HepG2 (cell line): ENCODE measurements around the gene NAB2. TPM values are rescaled to one million over a fixed set of nuclear protein-coding genes. Genes with fewer than 3 reads are reported as not detected.

Source experiments
- ATAC-seq: fragments of 200-7000 bp; cut with Tn5 transposase; 3 replicates; pipeline ENCODE4 v1.9.1; 2020; ENCODE audit warnings: mild to moderate bottlenecking, moderate library complexity
- BruUV-seq: library from RNA; stranded (reverse); fragments of 400-500 nt; replicated peaks from 2 replicates; lab custom pipeline; 2021; lab: Mats Ljungman, UMichigan
- CTCF ChIA-PET: fragments of 300-600 bp; formaldehyde crosslinking; extraction: SDS; loops from one replicate; lab custom pipeline; 2021; ENCODE audit warnings: low total read pairs, inconsistent platforms, low intra/inter-chr PET ratio; lab: Yijun Ruan, JAX
- POLR2A ChIA-PET: fragments of 350-600 bp; sonication (Branson Sonifier 250); formaldehyde crosslinking; loops from one replicate; lab custom pipeline; 2020; ENCODE audit warnings: antibody characterized with exemption, inconsistent platforms; lab: Yijun Ruan, JAX
- DNase-seq: peaks from one replicate; pipeline ENCODE4 v3.0.0-alpha.2; 2015; ENCODE audit warnings: low spot score
- FAIRE-seq: peaks from 3 replicates; lab custom pipeline; 2011; peaks lifted over from hg19 to GRCh38; lab: Jason Lieb, UNC
- H2AFZ ChIP-seq: one replicate; pipeline ENCODE4 v1.6.1; 2011; ENCODE audit warnings: low read length, inconsistent platforms
- H3K27ac ChIP-seq: fragments of 300-600 bp; 3 replicates; pipeline ENCODE4 v1.8.0; 2011; ENCODE audit warnings: mixed run types, mild to moderate bottlenecking, mixed read lengths, low read length, inconsistent platforms; ENCODE audit not compliant: insufficient read depth; ENCODE audit errors: extremely low read length
- H3K27me3 ChIP-seq, 2 experiments: fragments of 200-600 bp in 1 of 2; 2 replicates in 1 of 2; 3 replicates in 1 of 2; pipeline versions ENCODE4 v1.6.0 to v1.8.0; 2011; ENCODE audit warnings: low read length in 2 of 2, mild to moderate bottlenecking in 2 of 2, moderate library complexity in 2 of 2, inconsistent platforms in 1 of 2; ENCODE audit not compliant: insufficient read depth in 2 of 2, control insufficient read depth in 1 of 2
- H3K36me3 ChIP-seq, 2 experiments: fragments of 200-600 bp in 1 of 2; replicated peaks in 1 of 2; 2 replicates in 1 of 2; 3 replicates in 1 of 2; pipeline versions ENCODE4 v1.5.1 to v1.8.0; 2011; ENCODE audit warnings: low read length in 2 of 2, inconsistent platforms in 1 of 2; ENCODE audit not compliant: insufficient read depth in 2 of 2, control insufficient read depth in 1 of 2
- H3K4me1 ChIP-seq: 2 replicates; pipeline ENCODE4 v1.5.1; 2012; ENCODE audit warnings: low read length, inconsistent platforms; ENCODE audit not compliant: insufficient read depth
- H3K4me2 ChIP-seq: 2 replicates; pipeline ENCODE4 v1.6.0; 2011; ENCODE audit warnings: low read depth, low read length, inconsistent platforms
- H3K4me3 ChIP-seq, 3 experiments: fragments of 200-600 bp in 1 of 3; sonication (generic), shearing (Covaris generic) in 1 of 3; replicated peaks in 1 of 3; 2 replicates each; pipeline ENCODE4 v1.5.1; 2011 to 2016; ENCODE audit warnings: low read length in 3 of 3, inconsistent platforms in 2 of 3, low read depth in 2 of 3, mild to moderate bottlenecking in 2 of 3, control low read depth in 1 of 3, mixed read lengths in 1 of 3; ENCODE audit not compliant: insufficient read depth in 1 of 3
- H3K79me2 ChIP-seq: one replicate; pipeline ENCODE4 v1.6.1; 2011; ENCODE audit warnings: low read length, inconsistent platforms; ENCODE audit not compliant: insufficient read depth
- H3K9ac ChIP-seq: 2 replicates; pipeline ENCODE4 v1.6.0; 2011; ENCODE audit warnings: mild to moderate bottlenecking, low read depth, low read length, inconsistent platforms; ENCODE audit not compliant: insufficient read depth
- H3K9me3 ChIP-seq: 2 replicates; pipeline ENCODE4 v1.5.1; 2012; ENCODE audit warnings: mild to moderate bottlenecking, low read length
- H4K20me1 ChIP-seq: 2 replicates; pipeline ENCODE4 v1.6.0; 2011; ENCODE audit warnings: inconsistent platforms, mild to moderate bottlenecking, low read length, moderate library complexity; ENCODE audit not compliant: insufficient read depth
- AGO1 ChIP-seq: fragments of 200-400 bp; formaldehyde crosslinking; IDR thresholded peaks from 2 replicates; pipeline ENCODE4 v1.6.1; 2017; ENCODE audit warnings: mild to moderate bottlenecking, low read depth, low read length, moderate library complexity; ENCODE audit not compliant: poor library complexity, severe bottlenecking
- ARHGAP35 ChIP-seq: sonication (generic); formaldehyde crosslinking; IDR thresholded peaks from 2 replicates; pipeline ENCODE4 v1.9.0; 2022; ENCODE audit warnings: mild to moderate bottlenecking, inconsistent platforms, moderate library complexity, missing genetic modification reagents, borderline replicate concordance
- ASH2L ChIP-seq: fragments of 300-600, 200-600 bp; sonication (generic); IDR thresholded peaks from 2 replicates; pipeline ENCODE4 v1.7.0; 2017; ENCODE audit warnings: low read depth, mild to moderate bottlenecking, moderate library complexity, mixed read lengths, low read length; ENCODE audit not compliant: insufficient read length
- BCL6 ChIP-seq: IDR thresholded peaks from 2 replicates; pipeline ENCODE4 v1.6.1; 2016; ENCODE audit warnings: missing genetic modification reagents, missing compliant biosample characterization
- CBX2 ChIP-seq, 2 experiments: fragments of 200-600 bp in 1 of 2; sonication (generic); formaldehyde crosslinking in 1 of 2; IDR thresholded peaks; 2 replicates each; pipeline versions ENCODE4 v1.7.0 to v1.8.1; 2018 to 2022; ENCODE audit warnings: low read depth in 2 of 2, low read length in 1 of 2, mild to moderate bottlenecking in 1 of 2, missing genetic modification reagents in 1 of 2
- CHD2 ChIP-seq: IDR thresholded peaks from 2 replicates; pipeline ENCODE4 v1.6.1; 2011; ENCODE audit warnings: low read depth, low read length, improper control_type of control experiment
- GLMP ChIP-seq: sonication (generic); formaldehyde crosslinking; IDR thresholded peaks from 2 replicates; pipeline ENCODE4 v1.9.0; 2021; ENCODE audit warnings: missing genetic modification reagents, mild to moderate bottlenecking, borderline replicate concordance
- HOXA9 ChIP-seq: sonication (generic); formaldehyde crosslinking; IDR thresholded peaks from 2 replicates; pipeline ENCODE4 v1.8.1; 2022; ENCODE audit warnings: missing genetic modification reagents, mild to moderate bottlenecking, moderate library complexity, borderline replicate concordance
- NCOA1 ChIP-seq: sonication (generic); formaldehyde crosslinking; IDR thresholded peaks from 2 replicates; pipeline ENCODE4 v1.9.0; 2021; ENCODE audit warnings: missing genetic modification reagents
- NFE2L2 ChIP-seq: fragments of 150-350 bp; IDR thresholded peaks from 2 replicates; pipeline ENCODE4 v1.6.1; 2014; ENCODE audit warnings: low read length
- PHF5A ChIP-seq: IDR thresholded peaks from one replicate; pipeline ENCODE4 v1.6.1; 2018; ENCODE audit warnings: low read depth, missing genetic modification reagents; ENCODE audit not compliant: unreplicated experiment
- SMAD1 ChIP-seq: sonication (generic); formaldehyde crosslinking; IDR thresholded peaks from 2 replicates; pipeline ENCODE4 v1.4.0; 2020; ENCODE audit warnings: missing genetic modification reagents, low read depth, mild to moderate bottlenecking, borderline replicate concordance
- SRSF9 ChIP-seq: fragments of 200-400 bp; formaldehyde crosslinking; IDR thresholded peaks from 2 replicates; pipeline ENCODE4 v1.6.1; 2018; ENCODE audit warnings: borderline replicate concordance, mild to moderate bottlenecking, low read depth, low read length; ENCODE audit not compliant: insufficient read depth, poor library complexity, severe bottlenecking
- ZBTB26 ChIP-seq: IDR thresholded peaks from 2 replicates; pipeline ENCODE4 v1.6.1; 2016; ENCODE audit warnings: missing compliant biosample characterization, missing genetic modification reagents, borderline replicate concordance
- ZBTB3 ChIP-seq: sonication (generic); formaldehyde crosslinking; IDR thresholded peaks from 2 replicates; pipeline ENCODE4 v1.4.0; 2020; ENCODE audit warnings: low read depth, mild to moderate bottlenecking, moderate library complexity, missing genetic modification reagents, borderline replicate concordance
- ZFYVE20 ChIP-seq: sonication (generic); formaldehyde crosslinking; IDR thresholded peaks from 2 replicates; pipeline ENCODE4 v1.8.0; 2023; ENCODE audit warnings: low read depth, mild to moderate bottlenecking, moderate library complexity, missing genetic modification reagents, borderline replicate concordance
- ZKSCAN1 ChIP-seq: fragments of 150-350 bp; IDR thresholded peaks from 2 replicates; pipeline ENCODE4 v1.6.1; 2014; ENCODE audit warnings: low read length
- ZKSCAN5 ChIP-seq: sonication (generic); formaldehyde crosslinking; IDR thresholded peaks from 2 replicates; pipeline ENCODE4 v1.5.1; 2020; ENCODE audit warnings: mild to moderate bottlenecking, missing genetic modification reagents
- ZMYM2 ChIP-seq: sonication (generic); formaldehyde crosslinking; IDR thresholded peaks from 2 replicates; pipeline ENCODE4 v1.8.0; 2022; ENCODE audit warnings: mild to moderate bottlenecking, missing genetic modification reagents
- ZNF225 ChIP-seq: sonication (generic); formaldehyde crosslinking; IDR thresholded peaks from 2 replicates; pipeline ENCODE4 v1.4.0; 2020; ENCODE audit warnings: mild to moderate bottlenecking, missing genetic modification reagents
- ZNF251 ChIP-seq: sonication (generic); formaldehyde crosslinking; IDR thresholded peaks from 2 replicates; pipeline ENCODE4 v1.9.0; 2021; ENCODE audit warnings: mild to moderate bottlenecking, missing genetic modification reagents
- ZNF33B ChIP-seq: sonication (generic); formaldehyde crosslinking; IDR thresholded peaks from 2 replicates; pipeline ENCODE4 v1.5.1; 2020; ENCODE audit warnings: mild to moderate bottlenecking, missing genetic modification reagents
- ZNF460 ChIP-seq: sonication (generic); formaldehyde crosslinking; IDR thresholded peaks from 2 replicates; pipeline ENCODE4 v1.5.1; 2020; ENCODE audit warnings: missing genetic modification reagents, mild to moderate bottlenecking, borderline replicate concordance
- ZNF782 ChIP-seq: sonication (generic); formaldehyde crosslinking; IDR thresholded peaks from 2 replicates; pipeline ENCODE4 v1.4.0; 2020; ENCODE audit warnings: missing genetic modification reagents, mild to moderate bottlenecking, borderline replicate concordance
- WGBS: methylation state at CpG from one replicate; pipeline ENCODE4 v1.1.6; 2017; ENCODE audit warnings: low lambda C conversion rate; 5-methylcytosine and 5-hydroxymethylcytosine counted together
- in situ Hi-C: cut with HindIII; loops from 2 replicates; pipeline ENCODE4 v1.10.0; 2017; ENCODE audit warnings: low pct_unique_long_range_greater_than_20kb; ENCODE audit not compliant: extremely low pct_ligation_motif_present
- intact Hi-C: fragments of 100-400 bp; cut with micrococcal nuclease; formaldehyde crosslinking; loops from one replicate; pipeline ENCODE4 v1.10.0; 2022; ENCODE audit not compliant: unreplicated experiment
- polyA plus RNA-seq, 8 experiments: library from polyadenylated mRNA; depleted of rRNA in 3 of 8; stranded (reverse) in 7 of 8; unstranded in 1 of 8; fragments of >200 nt; fragmentation: Illumina TruSeq in 4 of 8; extraction: Trizol in 4 of 8; gene quantifications; 2 replicates each; pipeline versions ENCODE4 v1.2.1 to v1.2.3, GENCODE V29; 2011 to 2016; ENCODE audit warnings: low read depth in 4 of 8, missing spikeins in 1 of 8, mixed read lengths in 1 of 8; ENCODE audit not compliant: insufficient read depth in 1 of 8
- total RNA-seq, 5 experiments: library from RNA; depleted of rRNA; stranded (reverse); fragments of >200 nt; fragmentation: Illumina TruSeq; extraction: Trizol; gene quantifications; 2 replicates each; pipeline ENCODE4 v1.2.3, GENCODE V29; 2016; ENCODE audit warnings: low read depth in 1 of 5

Gene NAB2
- total and polyA plus RNA-seq, 2 of the 13 experiments (the other 11 are each of a cell fraction or from before 2014, with no cell fraction given): 11.7 to 12.9 TPM

- WGBS: 14% methylated on average over 2 of the region's 2 CpGs
- peak overlapping the region; percentile 94 for H3K4me2 ChIP-seq
- peaks cover 64% of the 10 kb centered on the region for H3K79me2 ChIP-seq
- H2AFZ ChIP-seq: no peak overlapping the region
- CTCF ChIA-PET: no interaction called here
- peak overlapping the region; percentile 76 for H3K9ac ChIP-seq
- POLR2A ChIA-PET: interaction anchor here (0.7 to 16.0 kb wide), 7 partner anchors 6 to 105 kb away, joined by 3 to 827 read pairs (median 20); partner anchors contain the start of genes LRP1-AS and STAT6
- peak overlapping the region; percentile 40 for H3K27ac ChIP-seq
- ATAC-seq (peak; percentile 18), FAIRE-seq (peak; percentile 81), DNase-seq (peak; percentile 73)
- in situ Hi-C loops (loop anchor here (5.0 kb wide), 1 partner anchor 46 kb away; no protein-coding TSS in a partner anchor), intact Hi-C loops (loop anchor here (1.0 kb wide), 1 partner anchor 98 kb away; the partner anchor contains the start of gene SHMT2)
- H4K20me1 ChIP-seq: peaks cover 31% of the 10 kb centered on the region
- BruUV-seq: no TSS peak
- H3K36me3 ChIP-seq: peaks cover 5 to 7% of the 10 kb centered on the region in 2 experiments; a peak in 2 of 5 replicates
- no peaks in the 10 kb centered on the region for H3K9me3 ChIP-seq
- peaks cover 74% of the 10 kb centered on the region for H3K4me1 ChIP-seq
- H3K4me3 ChIP-seq: peak overlapping the region; percentile 87 to 96 (median 88); a peak in 5 of 6 replicates
- H3K27me3 ChIP-seq: no peaks in the 10 kb centered on the region; a peak in 1 of 5 replicates
- TF ChIP-seq ZNF33B (no peak), ZNF460 (CRISPR knock-in tag) (no peak), CBX2 (IDR thresholded peaks at IDR 0.05; ENCODE audit: low read depth, low read length) (no peak), CBX2 (CRISPR knock-in tag; IDR thresholded peaks at IDR 0.05; ENCODE audit: low read depth) (no peak), ASH2L (no peak), AGO1 (no peak), ZBTB26 (CRISPR knock-in tag) (peak; percentile 67; the same call in 1 of the 2 replicates), ZMYM2 (CRISPR knock-in tag) (no peak), ZNF251 (CRISPR knock-in tag) (no peak), ZKSCAN1 (no peak), ZNF225 (CRISPR knock-in tag) (no peak), ZKSCAN5 (no peak), BCL6 (CRISPR knock-in tag) (peak; percentile 77), ZNF782 (CRISPR knock-in tag) (no peak), HOXA9 (CRISPR knock-in tag) (no peak), SRSF9 (no peak), GLMP (CRISPR knock-in tag) (no peak), PHF5A (CRISPR knock-in tag) (no peak), NFE2L2 (no peak), NCOA1 (CRISPR knock-in tag) (no peak), ZFYVE20 (no peak), SMAD1 (CRISPR knock-in tag) (no peak), ZBTB3 (CRISPR knock-in tag) (no peak), ARHGAP35 (no peak), CHD2 (no peak)
Observed at GRCh38 chr12:57130941-57131340, 42.0 kb downstream of the NAB2 start.
